Natural killer cell (primary cell): ENCODE data around the gene BCL2L13. TPM values are rescaled to one million over a fixed set of nuclear protein-coding genes. Genes with fewer than 3 reads are reported as not detected.

Experiments
- ATAC-seq, 3 donors: fragments of 150-1000 bp in 2 of 3; fragments of 200-7000 bp in 1 of 3; cut with Tn5 transposase; 1 replicate in 1 of 3; 2 replicates in 2 of 3; pipeline ENCODE4 v1.10.0; 2021; ENCODE audit warnings: mild to moderate bottlenecking in 2 of 3, moderate library complexity in 2 of 3
- DNase-seq, 2 donors: peaks; one replicate each; pipeline versions ENCODE4 v3.0.0 to v3.0.0-alpha.2; 2013 to 2021; ENCODE audit warnings: mixed read lengths in 1 of 2
- H3K27ac ChIP-seq: one replicate; pipeline ENCODE4 v1.5.1; 2013; ENCODE audit warnings: mild to moderate bottlenecking, low read length
- H3K27me3 ChIP-seq: one replicate; pipeline ENCODE4 v1.6.1; 2013; ENCODE audit warnings: low read length; ENCODE audit not compliant: control insufficient read depth, insufficient read depth
- H3K36me3 ChIP-seq: one replicate; pipeline ENCODE4 v1.6.1; 2013; ENCODE audit warnings: low read length; ENCODE audit not compliant: control insufficient read depth, insufficient read depth
- H3K4me1 ChIP-seq: one replicate; pipeline ENCODE4 v1.6.1; 2013; ENCODE audit warnings: low read length; ENCODE audit not compliant: control insufficient read depth, insufficient read depth
- H3K4me3 ChIP-seq: one replicate; pipeline ENCODE4 v1.5.1; 2013; ENCODE audit warnings: low read length
- H3K9me3 ChIP-seq: one replicate; pipeline ENCODE4 v1.6.1; 2013; ENCODE audit warnings: low read length; ENCODE audit not compliant: control insufficient read depth, insufficient read depth
- H3K27ac Mint-ChIP-seq, 2 donors: one replicate each; pipeline ENCODE4 v1.8.0; 2022; ENCODE audit warnings: mild to moderate bottlenecking in 2 of 2, mixed read lengths in 2 of 2, moderate library complexity in 1 of 2
- H3K27me3 Mint-ChIP-seq, 2 donors: one replicate each; pipeline ENCODE4 v1.8.0; 2022; ENCODE audit warnings: low read depth in 2 of 2, mixed read lengths in 2 of 2
- H3K36me3 Mint-ChIP-seq: one replicate; pipeline ENCODE4 v1.8.0; 2022; ENCODE audit warnings: mixed read lengths
- H3K4me1 Mint-ChIP-seq, 2 donors: one replicate each; pipeline ENCODE4 v1.8.0; 2022; ENCODE audit warnings: mixed read lengths in 2 of 2
- H3K4me3 Mint-ChIP-seq: one replicate; pipeline ENCODE4 v1.8.0; 2022; ENCODE audit warnings: mild to moderate bottlenecking, moderate library complexity, mixed read lengths
- H3K9me3 Mint-ChIP-seq, 2 donors: one replicate each; pipeline ENCODE4 v1.8.0; 2022; ENCODE audit warnings: mixed read lengths in 2 of 2
- CTCF ChIP-seq: fragments of 200-600 bp; IDR thresholded peaks from one replicate; pipeline ENCODE4 v1.8.0; 2022; ENCODE audit warnings: antibody characterized with exemption
- WGBS: methylation state at CpG from one replicate; pipeline ENCODE4 v1.1.7; 2013; ENCODE audit warnings: missing lambda C conversion rate; ENCODE audit not compliant: insufficient coverage; 5-methylcytosine and 5-hydroxymethylcytosine counted together
- intact Hi-C: fragments of 100-400 bp; cut with micrococcal nuclease; formaldehyde crosslinking; loops from one replicate; pipeline ENCODE4 v1.14.2; 2022
- total RNA-seq, 4 donors: library from RNA; stranded (reverse); fragments of 120-200 nt in 1 of 4; gene quantifications; one replicate each; pipeline versions ENCODE4 v1.2.3 to v1.2.4, GENCODE V29; 2013 to 2022

BCL2L13 gene
- total RNA-seq, 3 donors from 2014 or later (not counting 1 experiment from before 2014, with no cell fraction given): 19.1 to 28.7 (median 23.3) TPM

- no peak for ATAC-seq
- intact Hi-C loops: no loop called here
- H3K9me3 Mint-ChIP-seq: no peaks in the 10 kb centered on the region
- Histone ChIP-seq H3K9me3 (no peaks in the 10 kb centered on the region), H3K4me1 (peaks cover 11% of the 10 kb centered on the region), H3K27me3 (no peaks in the 10 kb centered on the region), H3K36me3 (no peaks in the 10 kb centered on the region), H3K4me3 (no peak overlapping the region), H3K27ac (no peak overlapping the region)
- H3K4me3 Mint-ChIP-seq: no peak overlapping the region
- TF ChIP-seq CTCF: no peak
- peak overlapping the region in 1 of 2 donors; percentile 62 for H3K27ac Mint-ChIP-seq
- H3K36me3 Mint-ChIP-seq: no peaks in the 10 kb centered on the region
- DNase-seq: no peak
- 91% methylated on average over 6 of the region's 6 CpGs for WGBS
- H3K4me1 Mint-ChIP-seq: peaks cover 14 to 25% of the 10 kb centered on the region in 2 donors
- H3K27me3 Mint-ChIP-seq: no peaks in the 10 kb centered on the region
Observed at GRCh38 chr22:17751596-17751995, 113.0 kb downstream of the BCL2L13 start.

- Mint-ChIP-seq H3K27me3 (no peaks in the 10 kb centered on the region), H3K36me3 (no peaks in the 10 kb centered on the region), H3K4me1 (peaks cover 18 to 26% of the 10 kb centered on the region in 2 donors), H3K27ac (peak overlapping the region in 1 of 2 donors; percentile 29), H3K9me3 (no peaks in the 10 kb centered on the region), H3K4me3 (no peak overlapping the region)
- Histone ChIP-seq H3K4me1 (peaks cover 11% of the 10 kb centered on the region), H3K27ac (no peak overlapping the region), H3K9me3 (no peaks in the 10 kb centered on the region), H3K4me3 (no peak overlapping the region), H3K36me3 (no peaks in the 10 kb centered on the region), H3K27me3 (no peaks in the 10 kb centered on the region)
- WGBS: 84% methylated on average over 13 of the region's 13 CpGs
- DNase-seq: no peak
- ATAC-seq: no peak
- no peak for TF ChIP-seq CTCF
- intact Hi-C loops: no loop called here
Observed at GRCh38 chr22:17753401-17753989, 114.9 kb downstream of the BCL2L13 start.

- intact Hi-C loops: loop anchor here (1.0 kb wide), 1 partner anchor 31 kb away; no protein-coding TSS in a partner anchor
- Mint-ChIP-seq H3K36me3 (no peaks in the 10 kb centered on the region), H3K27me3 (no peaks in the 10 kb centered on the region), H3K27ac (peak overlapping the region; percentile 36 to 69), H3K4me3 (no peak overlapping the region), H3K4me1 (peaks cover 20 to 28% of the 10 kb centered on the region in 2 donors), H3K9me3 (no peaks in the 10 kb centered on the region)
- ATAC-seq (peak; percentile 60 to 67 (median 61)), DNase-seq (peak in 1 of 2 donors; percentile 65)
- WGBS: 88% methylated on average over 14 of the region's 14 CpGs
- Histone ChIP-seq H3K9me3 (no peaks in the 10 kb centered on the region), H3K36me3 (no peaks in the 10 kb centered on the region), H3K4me1 (peaks cover 11% of the 10 kb centered on the region), H3K4me3 (no peak overlapping the region), H3K27ac (no peak overlapping the region), H3K27me3 (no peaks in the 10 kb centered on the region)
- peak; percentile 14 for TF ChIP-seq CTCF
Observed at GRCh38 chr22:17754233-17754925, 115.8 kb downstream of the BCL2L13 start.
